ENCODE measurements around the gene SNRK. TPM values are rescaled to one million over a fixed set of nuclear protein-coding genes. Genes with fewer than 3 reads are reported as not detected.

SNRK gene
- total RNA-seq, 1 experiment from 2014 or later: 12.7 TPM

DNA sequence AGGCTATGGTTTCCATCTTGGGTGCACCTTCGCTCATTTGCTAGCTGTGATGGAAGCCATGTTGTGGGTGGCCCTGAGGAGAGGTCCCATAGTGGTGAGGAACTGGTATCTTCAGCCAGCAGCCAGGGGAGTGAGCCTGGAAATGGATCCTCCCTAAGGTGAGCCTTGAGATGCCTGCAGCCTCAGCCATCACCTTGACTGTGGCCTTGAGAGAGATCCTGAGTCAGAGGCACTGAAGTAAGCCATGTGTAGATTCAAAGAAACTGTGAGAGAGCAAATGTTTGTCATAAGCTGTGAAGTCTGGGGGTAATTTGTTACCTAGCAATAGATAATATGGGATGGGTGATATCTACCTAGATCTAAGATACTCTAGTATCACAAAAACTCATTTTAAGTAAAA, 105.3 kb downstream of the SNRK start (continued):
- TF ChIP-seq, protein P1, sequence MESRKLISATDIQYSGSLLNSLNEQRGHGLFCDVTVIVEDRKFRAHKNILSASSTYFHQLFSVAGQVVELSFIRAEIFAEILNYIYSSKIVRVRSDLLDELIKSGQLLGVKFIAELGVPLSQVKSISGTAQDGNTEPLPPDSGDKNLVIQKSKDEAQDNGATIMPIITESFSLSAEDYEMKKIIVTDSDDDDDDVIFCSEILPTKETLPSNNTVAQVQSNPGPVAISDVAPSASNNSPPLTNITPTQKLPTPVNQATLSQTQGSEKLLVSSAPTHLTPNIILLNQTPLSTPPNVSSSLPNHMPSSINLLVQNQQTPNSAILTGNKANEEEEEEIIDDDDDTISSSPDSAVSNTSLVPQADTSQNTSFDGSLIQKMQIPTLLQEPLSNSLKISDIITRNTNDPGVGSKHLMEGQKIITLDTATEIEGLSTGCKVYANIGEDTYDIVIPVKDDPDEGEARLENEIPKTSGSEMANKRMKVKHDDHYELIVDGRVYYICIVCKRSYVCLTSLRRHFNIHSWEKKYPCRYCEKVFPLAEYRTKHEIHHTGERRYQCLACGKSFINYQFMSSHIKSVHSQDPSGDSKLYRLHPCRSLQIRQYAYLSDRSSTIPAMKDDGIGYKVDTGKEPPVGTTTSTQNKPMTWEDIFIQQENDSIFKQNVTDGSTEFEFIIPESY (IDR thresholded peaks at IDR 0.05; ENCODE audit: extremely low read depth, insufficient replicate concordance, low read length): no peak
- no peak for TF ChIP-seq SRF (IDR thresholded peaks at IDR 0.05; ENCODE audit: low read depth)

GRCh38 chr3:43394041-43394554, 107.8 kb downstream of the SNRK start:
- POLR2A ChIA-PET: no interaction called here
- intact Hi-C loops (cut with micrococcal nuclease): no loop called here
- no peak for TF ChIP-seq ZNF274 (IDR thresholded peaks at IDR 0.05; ENCODE audit: low read depth, low read length)

GRCh38 chr3:43399034-43399433, 112.7 kb downstream of the SNRK start:
- no peak for ATAC-seq
- Histone ChIP-seq H4K20me1 (ENCODE audit: insufficient read depth) (no peaks in the 10 kb centered on the region), H3K79me2 (ENCODE audit: insufficient read depth, low read length) (no peaks in the 10 kb centered on the region), H3K27ac (ENCODE audit: low read depth, low read length) (no peak overlapping the region), H3K9me2 (ENCODE audit: insufficient read depth) (no peaks in the 10 kb centered on the region), H3K27me3 (ENCODE audit: insufficient read depth, low read length) (no peaks in the 10 kb centered on the region), H2AFZ (ENCODE audit: low read depth, low read length, poor library complexity, severe bottlenecking) (no peak overlapping the region), H3K9me3 (ENCODE audit: control insufficient read depth in 1 of 2, insufficient read depth in 1 of 2, low read depth in 1 of 2, low read length in 2 of 2) (no peaks in the 10 kb centered on the region), H3K4me2 (ENCODE audit: low read length) (no peak overlapping the region), H3K4me1 (ENCODE audit: control insufficient read depth in 1 of 2, insufficient read depth in 2 of 2, low read length in 2 of 2) (no peaks in the 10 kb centered on the region), H3K9ac (ENCODE audit: low read length) (no peak overlapping the region), H3K4me3 (replicated peaks in 1 of 2; ENCODE audit: low read depth in 1 of 2, low read length in 2 of 2) (no peak overlapping the region), H3K36me3 (ENCODE audit: control insufficient read depth in 1 of 2, insufficient read depth in 2 of 2, low read length in 2 of 2) (no peaks in the 10 kb centered on the region)
- RAD21 ChIA-PET (ENCODE audit: low non-redundant PET in 1 of 2, low total read pairs in 2 of 2, uncharacterized antibody in 2 of 2, unreplicated experiment in 2 of 2): no interaction called here
- intact Hi-C loops (cut with micrococcal nuclease): no loop called here
- CTCF ChIA-PET: no interaction called here
- POLR2A ChIA-PET: no interaction called here
- no peak for DNase-seq (ENCODE audit: low read depth, low spot score)
- no TSS peak for BruUV-seq (replicated peaks)
- no peak for TF ChIP-seq SP1 (IDR thresholded peaks at IDR 0.05; ENCODE audit: low read depth)
- TF ChIP-seq JUND (IDR thresholded peaks at IDR 0.05): no peak
- no peak for TF ChIP-seq EZH2phosphoT487 (IDR thresholded peaks at IDR 0.05; ENCODE audit: borderline replicate concordance)
- TF ChIP-seq CTCF (IDR thresholded peaks at IDR 0.05 in 2 of 3, conservative IDR thresholded peaks at IDR 0.05 in 1 of 3; ENCODE audit: borderline replicate concordance in 1 of 3, insufficient read depth in 1 of 3, low read depth in 2 of 3, low read length in 2 of 3): no peak
- no peak for TF ChIP-seq SRF (IDR thresholded peaks at IDR 0.05; ENCODE audit: low read depth)
- no peak for TF ChIP-seq FOSL1 (IDR thresholded peaks at IDR 0.05; ENCODE audit: low read depth)
- TF ChIP-seq POLR2AphosphoS5 (IDR thresholded peaks at IDR 0.05; ENCODE audit: low read depth, low read length): no peak
- TF ChIP-seq CBX3 (IDR thresholded peaks at IDR 0.05; ENCODE audit: low read depth): no peak
- TF ChIP-seq ZFX (IDR thresholded peaks at IDR 0.05): no peak
- TF ChIP-seq RAD21 (IDR thresholded peaks at IDR 0.05; ENCODE audit: low read depth): no peak
- no peak for TF ChIP-seq YY1 (IDR thresholded peaks at IDR 0.05; ENCODE audit: extremely low read depth, insufficient replicate concordance, low read depth, low read length)
- TF ChIP-seq EGR1 (IDR thresholded peaks at IDR 0.05; ENCODE audit: low read depth): no peak
- no peak for TF ChIP-seq SIN3A (IDR thresholded peaks at IDR 0.05; ENCODE audit: low read depth)
- TF ChIP-seq ATF3 (IDR thresholded peaks at IDR 0.05): no peak
- TF ChIP-seq EZH2 (IDR thresholded peaks at IDR 0.05): no peak

More at GRCh38 chr3:43394041-43394554, 107.8 kb downstream of the SNRK start:
- ATAC-seq: no peak
- no peak overlapping the region for H3K4me3 ChIP-seq (replicated peaks in 1 of 2; ENCODE audit: low read depth in 1 of 2, low read length in 2 of 2)
- H3K9me3 ChIP-seq (ENCODE audit: control insufficient read depth in 1 of 2, insufficient read depth in 1 of 2, low read depth in 1 of 2, low read length in 2 of 2): no peaks in the 10 kb centered on the region
- H2AFZ ChIP-seq (ENCODE audit: low read depth, low read length, poor library complexity, severe bottlenecking): no peak overlapping the region
- H3K27me3 ChIP-seq (ENCODE audit: insufficient read depth, low read length): no peaks in the 10 kb centered on the region
- no peak overlapping the region for H3K27ac ChIP-seq (ENCODE audit: low read depth, low read length)
- no peaks in the 10 kb centered on the region for H4K20me1 ChIP-seq (ENCODE audit: insufficient read depth)
- no peaks in the 10 kb centered on the region for H3K79me2 ChIP-seq (ENCODE audit: insufficient read depth, low read length)
- DNase-seq (ENCODE audit: low read depth, low spot score): no peak
- H3K9me2 ChIP-seq (ENCODE audit: insufficient read depth): no peaks in the 10 kb centered on the region
- ChIA-PET RAD21 (ENCODE audit: low non-redundant PET in 1 of 2, low total read pairs in 2 of 2, uncharacterized antibody in 2 of 2, unreplicated experiment in 2 of 2) (no interaction called here), CTCF (no interaction called here)
- BruUV-seq (replicated peaks): no TSS peak
- no peaks in the 10 kb centered on the region for H3K36me3 ChIP-seq (ENCODE audit: control insufficient read depth in 1 of 2, insufficient read depth in 2 of 2, low read length in 2 of 2)
- no peaks in the 10 kb centered on the region for H3K4me1 ChIP-seq (ENCODE audit: control insufficient read depth in 1 of 2, insufficient read depth in 2 of 2, low read length in 2 of 2)
- no peak overlapping the region for H3K9ac ChIP-seq (ENCODE audit: low read length)
- H3K4me2 ChIP-seq (ENCODE audit: low read length): no peak overlapping the region

All from HCT116 (cell line).